Right atrium auricular region (tissue), 2 donors: ENCODE measurements around the gene SSB. TPM values are rescaled to one million over a fixed set of nuclear protein-coding genes. Genes with fewer than 3 reads are reported as not detected.
"Not testable (repeated sequence)": the region's sequence is repeated elsewhere in the genome, so short reads cannot be mapped to it uniquely, and the experiment has no call there.

ENCODE experiments used
- DNase-seq: peaks from one replicate; pipeline ENCODE4 v3.0.0-alpha.2; 2019; ENCODE audit warnings: low spot score
- H3K27ac ChIP-seq, 2 donors: fragments of 200-600 bp; sonication (generic); 1 replicate in 1 of 2; 2 replicates in 1 of 2; pipeline ENCODE4 v1.5.1; 2016 to 2019
- H3K27me3 ChIP-seq, 2 donors: fragments of 200-600 bp; sonication (generic); one replicate each; pipeline versions ENCODE4 v1.5.1 to v1.6.0; 2017 to 2019
- H3K36me3 ChIP-seq: fragments of 200-600 bp; sonication (generic); one replicate; pipeline ENCODE4 v1.5.1; 2016
- H3K4me1 ChIP-seq, 2 donors: fragments of 200-600 bp; sonication (generic); one replicate each; pipeline versions ENCODE4 v1.5.1 to v1.6.0; 2017 to 2019
- H3K4me3 ChIP-seq, 2 donors: fragments of 200-600 bp; sonication (generic); 1 replicate in 1 of 2; 2 replicates in 1 of 2; pipeline ENCODE4 v1.5.1; 2017 to 2019; ENCODE audit warnings: mild to moderate bottlenecking in 1 of 2, moderate library complexity in 1 of 2
- H3K9me3 ChIP-seq, 2 donors: fragments of 200-600 bp; sonication (generic); one replicate each; pipeline ENCODE4 v1.5.1; 2019
- CTCF ChIP-seq, 2 donors: fragments of 200-600 bp; sonication (generic); IDR thresholded peaks; one replicate each; pipeline ENCODE4 v1.5.1; 2019; ENCODE audit warnings: antibody characterized with exemption in 2 of 2
- total RNA-seq, 2 donors: library from RNA; depleted of rRNA; stranded (reverse); fragments of >200 nt; gene quantifications; one replicate each; pipeline ENCODE4 v1.1.0, GENCODE V29; 2016

Gene SSB
- total RNA-seq, 2 donors from 2014 or later, result 52.3 to 56.7 TPM

GRCh38 chr2:169806586-169806985 is 7.9 kb downstream of the SSB start:
- TF ChIP-seq CTCF (IDR thresholded peaks at IDR 0.05), result no peak
- Histone ChIP-seq H3K36me3 (peaks cover 73% of the 10 kb centered on the region), H3K4me1 (peaks cover 0 to 4% of the 10 kb centered on the region in 2 donors), H3K4me3 (no peak overlapping the region), H3K27me3 (no peaks in the 10 kb centered on the region), H3K27ac (no peak overlapping the region), H3K9me3 (no peaks in the 10 kb centered on the region)
- no peak for DNase-seq

- no peak for DNase-seq
- Histone ChIP-seq H3K27me3 (no peaks in the 10 kb centered on the region), H3K4me3 (no peak overlapping the region), H3K4me1 (no peaks in the 10 kb centered on the region), H3K27ac (no peak overlapping the region), H3K36me3 (peaks cover 79% of the 10 kb centered on the region), H3K9me3 (no peaks in the 10 kb centered on the region)
- no peak for TF ChIP-seq CTCF (IDR thresholded peaks at IDR 0.05)
Observed at GRCh38 chr2:169808221-169808620, 9.6 kb downstream of the SSB start.

GRCh38 chr2:169815849-169816248 is 17.2 kb downstream of the SSB start:
- no peaks in the 10 kb centered on the region for H3K27me3 ChIP-seq
- no peak overlapping the region for H3K4me3 ChIP-seq
- H3K4me1 ChIP-seq, result no peaks in the 10 kb centered on the region
- H3K27ac ChIP-seq, result no peak overlapping the region
- no peak for DNase-seq
- TF ChIP-seq CTCF (IDR thresholded peaks at IDR 0.05), result no peak
- no peaks in the 10 kb centered on the region for H3K9me3 ChIP-seq
- peaks cover 64% of the 10 kb centered on the region for H3K36me3 ChIP-seq

GRCh38 chr2:169816961-169817360 is 18.3 kb downstream of the SSB start:
- peaks cover 53% of the 10 kb centered on the region for H3K36me3 ChIP-seq
- not testable (repeated sequence) for H3K4me1 ChIP-seq, H3K4me3 ChIP-seq, H3K27ac ChIP-seq, H3K27me3 ChIP-seq, DNase-seq, H3K9me3 ChIP-seq

GRCh38 chr2:169817369-169817768 is 18.7 kb downstream of the SSB start:
- H3K4me1 ChIP-seq, H3K27me3 ChIP-seq, H3K9me3 ChIP-seq, H3K27ac ChIP-seq, DNase-seq, H3K4me3 ChIP-seq: not testable (repeated sequence)
- peaks cover 48% of the 10 kb centered on the region for H3K36me3 ChIP-seq

GRCh38 chr2:169818241-169818640 is 19.6 kb downstream of the SSB start:
- no peak for TF ChIP-seq CTCF (IDR thresholded peaks at IDR 0.05)
- Histone ChIP-seq H3K4me3 (no peak overlapping the region), H3K27ac (no peak overlapping the region), H3K9me3 (no peaks in the 10 kb centered on the region), H3K36me3 (peaks cover 41% of the 10 kb centered on the region), H3K4me1 (peaks cover 0 to 9% of the 10 kb centered on the region in 2 donors), H3K27me3 (no peaks in the 10 kb centered on the region)
- DNase-seq, result no peak

GRCh38 chr2:169819106-169819505 is 20.4 kb downstream of the SSB start:
- H3K27ac ChIP-seq, result no peak overlapping the region
- no peaks in the 10 kb centered on the region for H3K9me3 ChIP-seq
- H3K27me3 ChIP-seq, result no peaks in the 10 kb centered on the region
- no peak overlapping the region for H3K4me3 ChIP-seq
- no peak for TF ChIP-seq CTCF (IDR thresholded peaks at IDR 0.05)
- H3K36me3 ChIP-seq, result peaks cover 32% of the 10 kb centered on the region
- H3K4me1 ChIP-seq, result peaks cover 0 to 18% of the 10 kb centered on the region in 2 donors
- no peak for DNase-seq

GRCh38 chr2:169820101-169820500 is 21.4 kb downstream of the SSB start:
- H3K27me3 ChIP-seq, DNase-seq, H3K4me3 ChIP-seq, H3K9me3 ChIP-seq, H3K27ac ChIP-seq: not testable (repeated sequence)
- H3K4me1 ChIP-seq, result peaks cover 0 to 19% of the 10 kb centered on the region in 2 donors
- H3K36me3 ChIP-seq, result peaks cover 26% of the 10 kb centered on the region
